GM21447 (cell line): Measurements from ENCODE around the gene JMJD4.

Experiments
- ATAC-seq: cut with Tn5 transposase; IDR thresholded peaks from one replicate; pipeline ENCODE4 v1.9.1; 2021; ENCODE audit not compliant: unreplicated experiment

The JMJD4 gene

GRCh38 chr1:227769047-227769935, 34.2 kb upstream of the JMJD4 start:
- ATAC-seq, result no peak

GRCh38 chr1:227768640-227769039, 33.5 kb upstream of the JMJD4 start:
- no peak for ATAC-seq

DNA sequence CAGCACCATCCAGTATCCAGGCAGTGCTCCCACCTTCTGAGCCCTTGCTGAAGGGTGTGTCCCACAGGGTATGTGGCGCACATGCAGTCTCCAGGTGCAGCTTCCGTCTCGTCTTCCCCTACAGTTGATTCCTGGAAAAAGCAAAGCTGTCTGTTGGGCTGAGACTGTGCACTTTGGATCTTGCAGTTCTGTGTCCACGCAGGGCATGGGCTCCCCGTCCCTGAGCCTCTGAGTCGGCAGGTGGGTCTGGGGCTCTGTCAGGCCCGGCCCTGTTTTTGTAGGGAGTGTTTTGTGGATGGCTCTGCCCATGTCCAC, 33.0 kb upstream of the JMJD4 start:
- ATAC-seq, result no peak

DNA sequence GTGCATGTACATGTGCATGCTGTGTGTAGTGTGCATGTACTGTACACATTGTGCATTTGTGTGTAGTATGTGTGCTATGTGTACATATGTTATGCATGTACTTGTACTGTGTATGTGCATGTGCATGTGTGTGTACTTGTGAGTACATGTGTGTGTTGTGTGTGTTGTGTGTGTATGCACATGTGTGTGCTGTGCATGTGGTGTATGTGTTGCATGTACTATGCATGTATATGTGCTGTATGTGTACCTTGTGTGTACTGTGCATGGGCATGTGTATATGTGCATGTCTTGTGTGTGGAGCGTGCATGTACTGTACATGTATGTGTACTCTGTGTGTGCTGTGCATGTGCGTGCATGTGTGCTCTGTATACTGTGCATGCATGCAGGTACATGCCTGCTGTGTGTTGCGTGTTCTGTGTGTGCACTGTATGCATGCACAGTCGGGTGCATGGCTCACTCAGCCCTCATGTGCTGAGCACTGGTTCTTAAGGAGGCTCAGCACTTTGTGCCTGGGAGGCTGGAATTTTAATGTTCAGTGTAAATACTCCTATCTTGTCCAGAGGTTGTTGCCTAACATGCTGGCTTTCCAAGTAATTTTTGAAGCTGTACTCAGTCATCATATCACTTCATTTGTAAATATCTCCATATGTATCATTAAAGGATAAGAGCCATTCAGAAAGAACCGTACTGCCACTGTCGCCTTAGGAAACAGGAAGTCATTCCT, 32.5 kb upstream of the JMJD4 start:
- no peak for ATAC-seq

GRCh38 chr1:227766653-227767277, 31.7 kb upstream of the JMJD4 start:
- no peak for ATAC-seq

DNA sequence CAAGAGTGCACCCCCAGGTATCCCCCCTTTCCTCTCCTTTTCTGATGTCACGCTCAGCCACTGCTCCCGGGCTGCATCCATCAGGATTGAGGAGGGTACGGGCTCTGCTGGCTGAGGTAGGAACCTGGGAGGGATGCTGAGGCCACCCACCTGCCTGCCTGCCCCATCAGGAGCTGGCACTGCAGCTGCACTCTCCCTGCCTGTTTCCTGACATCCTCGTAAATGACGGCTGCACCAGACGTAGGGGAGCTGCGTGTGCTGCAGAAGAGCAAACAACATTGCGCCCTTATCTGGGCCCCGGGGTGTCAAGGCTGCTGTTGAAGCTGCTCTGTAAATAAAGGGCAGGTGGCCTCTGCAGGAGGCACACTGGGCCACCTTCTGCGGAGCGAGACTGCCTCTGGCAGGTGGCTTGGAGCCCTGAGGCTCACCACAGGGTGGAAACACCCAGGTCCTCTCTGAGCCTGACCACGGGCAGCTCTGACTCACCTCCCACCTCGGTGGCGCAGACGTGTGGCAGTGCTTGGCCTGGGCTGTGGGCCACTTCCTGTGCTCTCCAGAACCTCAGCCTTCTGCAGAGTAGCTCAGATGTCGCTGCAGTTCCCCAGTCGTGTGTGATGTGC, 31.0 kb upstream of the JMJD4 start:
- peak; percentile 47 for ATAC-seq

DNA sequence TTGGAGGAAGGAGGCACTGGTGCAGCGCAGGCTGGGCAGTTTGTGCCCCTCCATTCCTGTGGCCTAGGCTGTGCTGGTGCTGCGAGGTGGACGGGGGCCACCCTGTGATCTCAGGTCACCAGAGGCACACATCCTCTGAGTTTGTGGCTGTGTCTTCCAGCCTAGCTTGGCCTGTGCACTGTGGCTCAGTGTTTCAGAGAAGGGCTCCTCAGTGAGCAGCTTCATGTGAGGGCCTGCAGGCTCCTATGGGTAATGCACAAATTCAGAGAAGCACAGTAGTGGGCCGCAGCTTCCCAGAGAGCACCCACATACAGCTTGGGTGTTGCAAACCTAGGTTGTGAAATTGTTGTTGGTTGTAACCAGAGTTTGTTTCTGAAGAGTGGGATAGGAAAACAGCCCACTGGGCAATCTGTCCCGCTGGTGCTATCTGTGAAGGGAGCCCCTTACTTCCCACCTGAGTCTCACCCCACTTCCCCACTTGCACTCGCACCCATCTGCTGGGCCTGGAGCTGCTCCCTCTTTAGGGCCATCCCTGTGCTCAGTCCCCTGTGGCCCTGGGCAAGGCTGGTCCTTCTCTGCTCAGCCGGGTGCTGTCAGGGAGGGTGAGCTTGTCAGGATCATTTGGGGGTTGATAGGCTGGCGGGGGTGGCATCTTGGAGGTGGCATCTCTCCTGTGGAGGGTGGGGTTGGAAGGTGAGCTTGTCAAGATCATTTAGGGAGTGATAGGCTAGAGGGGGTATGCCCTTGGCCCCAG, 30.3 kb upstream of the JMJD4 start:
- no peak for ATAC-seq

GRCh38 chr1:227764019-227764391, 28.9 kb upstream of the JMJD4 start:
- no peak for ATAC-seq

DNA sequence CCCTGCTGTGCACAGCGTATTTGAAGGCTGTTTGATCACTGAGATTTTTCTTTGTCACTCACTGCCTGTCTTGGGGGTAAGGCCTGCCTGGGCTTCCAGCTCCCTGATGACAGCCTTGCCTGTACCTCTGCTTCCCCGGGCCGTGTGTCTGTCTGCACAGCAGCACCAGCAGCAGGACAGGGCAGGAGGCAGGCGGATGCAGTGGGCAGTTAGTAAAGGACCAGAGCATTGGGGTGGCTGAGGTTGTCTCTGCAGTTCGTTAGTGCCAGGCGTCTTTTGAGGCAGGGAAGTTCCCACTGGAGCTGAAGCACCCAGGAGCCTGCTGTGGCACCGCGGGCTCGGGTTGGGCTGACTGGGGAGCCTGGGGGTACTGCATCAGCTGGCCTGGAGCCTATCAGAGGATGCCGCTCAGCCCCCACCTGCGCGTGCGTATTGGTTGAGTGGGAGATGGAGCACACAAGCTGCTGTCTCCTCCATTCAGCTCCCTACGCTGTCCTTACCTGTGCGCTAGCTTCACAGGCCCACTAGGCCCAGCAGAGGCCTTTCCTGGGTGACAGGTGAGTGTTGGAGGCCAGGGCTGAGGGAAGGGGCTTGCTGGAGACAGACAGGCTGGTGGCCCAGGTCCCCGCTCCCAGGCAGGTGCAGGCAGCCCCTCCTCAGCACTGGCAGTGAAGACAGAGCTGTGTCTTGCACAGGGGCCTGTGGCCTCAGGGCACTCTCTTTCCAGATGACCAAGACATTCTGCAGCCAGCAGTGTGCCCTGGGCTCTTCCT, 28.3 kb upstream of the JMJD4 start:
- no peak for ATAC-seq

DNA sequence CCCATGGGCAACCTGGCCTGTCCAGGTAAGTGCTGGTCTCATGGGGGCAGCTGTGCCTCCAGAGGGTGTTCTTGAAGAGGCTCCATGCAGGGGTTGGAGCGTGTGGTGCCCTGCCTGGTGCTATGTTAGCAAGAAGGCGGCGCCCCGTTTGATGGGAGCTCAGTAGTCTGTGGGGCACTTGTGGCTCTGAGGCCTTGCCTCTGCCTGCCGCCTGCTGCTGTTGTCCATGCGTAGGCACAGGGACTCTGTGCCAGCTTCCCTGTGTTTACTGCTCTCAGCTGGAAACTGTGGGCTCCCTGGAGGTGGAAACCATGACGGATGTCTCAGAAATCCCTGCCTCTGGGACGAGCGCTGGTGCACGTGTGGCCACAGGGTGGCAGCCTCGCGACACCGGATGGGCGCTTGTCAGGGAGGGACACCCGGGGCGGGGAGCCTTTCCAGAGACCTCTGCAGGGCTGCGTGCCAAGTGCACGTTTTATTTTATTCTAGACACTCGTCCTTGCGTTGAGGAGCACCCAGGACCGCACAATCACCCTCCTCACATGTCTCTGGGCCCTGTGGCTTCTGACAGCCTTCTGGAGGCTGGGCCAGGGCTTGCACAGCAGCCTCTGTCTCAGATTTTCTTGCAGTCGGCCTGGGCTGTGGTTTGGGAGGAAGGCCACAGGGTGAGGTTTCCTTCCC, 27.3 kb upstream of the JMJD4 start:
- ATAC-seq, result peak; percentile 68

DNA sequence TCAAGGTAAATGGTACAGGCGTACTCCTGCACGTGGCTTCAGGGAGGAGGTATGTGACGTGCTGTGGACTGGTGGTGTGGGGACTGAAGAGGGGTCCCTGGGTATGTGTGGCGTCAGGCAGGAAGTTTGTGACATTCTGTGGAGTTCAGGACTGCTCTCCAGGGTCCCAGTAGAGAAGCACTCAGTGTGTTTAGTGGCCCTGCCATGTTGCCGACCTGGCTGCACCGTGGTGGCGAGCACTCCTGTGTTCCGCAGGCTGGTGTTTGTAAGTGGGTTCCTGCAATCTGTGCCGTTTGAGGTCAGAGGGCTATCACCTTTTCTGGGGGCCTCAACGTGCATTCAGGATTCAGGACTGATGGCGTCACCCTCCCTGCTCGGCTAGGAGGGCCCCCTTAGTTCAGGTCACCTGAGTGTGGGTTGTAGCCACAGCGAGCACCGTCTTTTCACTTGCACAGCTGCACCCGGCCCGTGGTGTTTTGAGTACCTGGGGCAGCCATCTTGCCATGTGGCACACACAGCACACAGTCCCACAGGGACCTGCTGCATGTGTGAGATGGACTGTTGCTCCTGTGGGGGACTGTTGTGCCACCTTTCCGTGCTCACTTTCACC, 26.6 kb upstream of the JMJD4 start:
- no peak for ATAC-seq

- ATAC-seq, result no peak
These were observed 25.3 kb upstream of the JMJD4 start for GRCh38 chr1:227760377-227760776.

GRCh38 chr1:227759341-227760300, 24.5 kb upstream of the JMJD4 start:
- no peak for ATAC-seq

GRCh38 chr1:227758366-227758765, 23.3 kb upstream of the JMJD4 start:
- ATAC-seq, result peak; percentile 36

GRCh38 chr1:227757781-227758180, 22.7 kb upstream of the JMJD4 start:
- no peak for ATAC-seq

DNA sequence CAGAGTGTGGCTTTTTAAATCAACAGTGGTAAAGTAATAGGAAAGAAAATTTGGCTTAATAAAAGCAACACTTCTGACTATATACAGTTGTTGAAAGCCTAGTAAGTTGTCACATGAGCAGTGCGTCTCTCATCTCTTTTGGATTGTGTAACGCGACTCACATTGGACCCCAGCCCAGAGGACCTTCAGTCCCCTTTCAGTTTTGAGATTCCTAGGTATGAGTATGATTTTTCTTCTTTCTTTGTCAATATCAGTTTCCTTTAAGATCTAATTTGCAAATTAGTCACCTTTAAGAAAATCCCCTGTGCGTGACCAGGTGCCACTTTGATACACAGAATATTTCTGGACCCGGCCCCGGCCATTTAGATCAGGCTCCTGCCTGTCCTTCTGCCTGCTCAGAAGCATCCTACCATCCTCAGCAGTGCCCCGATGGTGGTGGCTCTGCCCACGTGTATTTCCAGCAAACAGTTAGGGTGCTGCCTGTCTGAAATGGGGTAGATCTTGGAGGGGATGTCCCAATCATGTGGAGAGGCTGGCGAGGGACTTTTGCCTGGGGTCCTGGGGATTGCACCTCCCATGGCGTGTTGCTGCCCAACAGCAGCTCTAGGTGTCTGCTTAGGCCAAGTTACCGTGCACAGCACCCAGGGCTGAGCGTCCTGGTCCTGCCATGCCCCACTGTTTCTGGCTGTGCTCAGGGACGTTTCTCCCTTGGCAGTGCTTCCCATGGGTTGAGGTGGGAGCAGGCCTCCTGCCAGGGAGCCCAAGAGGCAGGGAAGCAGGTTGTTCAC, 21.3 kb upstream of the JMJD4 start:
- no peak for ATAC-seq

- no peak for ATAC-seq
These were observed 19.9 kb upstream of the JMJD4 start for GRCh38 chr1:227754958-227755357.
